ENCODE measurements around the gene PTBP1. TPM values are rescaled to one million over a fixed set of nuclear protein-coding genes. Genes with fewer than 3 reads are reported as not detected.

PTBP1 gene
- total and polyA plus RNA-seq, 2 experiments from 2014 or later, result 178 to 219 TPM

DNA sequence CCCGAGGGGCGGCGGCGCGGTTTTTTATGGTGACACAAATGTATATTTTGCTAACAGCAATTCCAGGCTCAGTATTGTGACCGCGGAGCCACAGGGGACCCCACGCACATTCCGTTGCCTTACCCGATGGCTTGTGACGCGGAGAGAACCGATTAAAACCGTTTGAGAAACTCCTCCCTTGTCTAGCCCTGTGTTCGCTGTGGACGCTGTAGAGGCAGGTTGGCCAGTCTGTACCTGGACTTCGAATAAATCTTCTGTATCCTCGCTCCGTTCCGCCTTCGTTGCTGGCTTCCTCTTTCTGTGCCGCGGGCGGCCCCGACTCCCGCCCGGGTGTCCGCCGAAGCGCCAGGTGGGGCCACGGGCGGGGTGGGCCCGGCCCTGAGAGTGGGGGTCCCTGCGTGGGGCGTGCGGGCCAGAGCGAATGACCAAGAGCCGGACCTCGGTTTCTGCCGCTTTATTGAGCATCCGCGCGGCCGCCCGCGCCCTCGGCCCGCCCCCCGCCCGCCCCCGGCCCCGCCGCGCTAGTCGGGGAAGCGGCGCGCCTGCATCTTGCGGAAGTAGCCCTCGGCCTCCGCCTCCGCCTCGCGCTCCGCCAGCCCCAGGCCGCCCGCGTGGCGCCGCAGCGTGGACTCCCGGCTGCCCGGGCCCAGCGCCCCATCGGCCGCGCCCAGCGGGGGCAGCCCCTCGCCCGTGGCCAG, 14.9 kb downstream of the PTBP1 start:
- Histone ChIP-seq H3K36me3 (replicated peaks; ENCODE audit: insufficient read depth, low read depth) (peaks cover 5% of the 10 kb centered on the region), H4K20me1 (ENCODE audit: insufficient read depth, poor library complexity, severe bottlenecking) (peaks cover 42% of the 10 kb centered on the region), H3K79me2 (peaks cover 25% of the 10 kb centered on the region), H3K4me1 (ENCODE audit: insufficient read depth) (no peaks in the 10 kb centered on the region), H3K9me2 (replicated peaks; ENCODE audit: insufficient read depth) (no peaks in the 10 kb centered on the region), H2AFZ (no peak overlapping the region), H3K27ac (no peak overlapping the region), H3K27me3 (no peaks in the 10 kb centered on the region), H3K4me3 (no peak overlapping the region), H3K4me2 (no peak overlapping the region), H3K9me3 (ENCODE audit: low read depth) (no peaks in the 10 kb centered on the region)
- DNase-seq (ENCODE audit: low spot score), result no peak
- 98% methylated on average over 38 of the region's 80 CpGs for WGBS (ENCODE audit: low lambda C conversion rate, missing lambda C conversion rate)
- no peak for TF ChIP-seq EZH2phosphoT487 (IDR thresholded peaks at IDR 0.05; ENCODE audit: low read depth, severe bottlenecking, unreplicated experiment)

GRCh38 chr19:812747-813218, 15.5 kb downstream of the PTBP1 start:
- Histone ChIP-seq H2AFZ (no peak overlapping the region), H3K9me3 (ENCODE audit: low read depth) (no peaks in the 10 kb centered on the region), H3K4me2 (no peak overlapping the region), H3K27ac (no peak overlapping the region), H3K9me2 (replicated peaks; ENCODE audit: insufficient read depth) (no peaks in the 10 kb centered on the region), H4K20me1 (ENCODE audit: insufficient read depth, poor library complexity, severe bottlenecking) (peaks cover 37% of the 10 kb centered on the region), H3K27me3 (no peaks in the 10 kb centered on the region), H3K4me3 (no peak overlapping the region), H3K4me1 (ENCODE audit: insufficient read depth) (no peaks in the 10 kb centered on the region), H3K36me3 (replicated peaks; ENCODE audit: insufficient read depth, low read depth) (peaks cover 5% of the 10 kb centered on the region), H3K79me2 (peaks cover 19% of the 10 kb centered on the region)
- TF ChIP-seq EZH2 (IDR thresholded peaks at IDR 0.05; ENCODE audit: borderline replicate concordance), result no peak
- TF ChIP-seq EZH2phosphoT487 (IDR thresholded peaks at IDR 0.05; ENCODE audit: low read depth, severe bottlenecking, unreplicated experiment), result no peak
- TF ChIP-seq CTCF (IDR thresholded peaks at IDR 0.05; ENCODE audit: poor library complexity), result no peak
- WGBS (ENCODE audit: low lambda C conversion rate, missing lambda C conversion rate), result over 99% methylated on average over 60 of the region's 72 CpGs
- no peak for DNase-seq (ENCODE audit: low spot score)

DNA sequence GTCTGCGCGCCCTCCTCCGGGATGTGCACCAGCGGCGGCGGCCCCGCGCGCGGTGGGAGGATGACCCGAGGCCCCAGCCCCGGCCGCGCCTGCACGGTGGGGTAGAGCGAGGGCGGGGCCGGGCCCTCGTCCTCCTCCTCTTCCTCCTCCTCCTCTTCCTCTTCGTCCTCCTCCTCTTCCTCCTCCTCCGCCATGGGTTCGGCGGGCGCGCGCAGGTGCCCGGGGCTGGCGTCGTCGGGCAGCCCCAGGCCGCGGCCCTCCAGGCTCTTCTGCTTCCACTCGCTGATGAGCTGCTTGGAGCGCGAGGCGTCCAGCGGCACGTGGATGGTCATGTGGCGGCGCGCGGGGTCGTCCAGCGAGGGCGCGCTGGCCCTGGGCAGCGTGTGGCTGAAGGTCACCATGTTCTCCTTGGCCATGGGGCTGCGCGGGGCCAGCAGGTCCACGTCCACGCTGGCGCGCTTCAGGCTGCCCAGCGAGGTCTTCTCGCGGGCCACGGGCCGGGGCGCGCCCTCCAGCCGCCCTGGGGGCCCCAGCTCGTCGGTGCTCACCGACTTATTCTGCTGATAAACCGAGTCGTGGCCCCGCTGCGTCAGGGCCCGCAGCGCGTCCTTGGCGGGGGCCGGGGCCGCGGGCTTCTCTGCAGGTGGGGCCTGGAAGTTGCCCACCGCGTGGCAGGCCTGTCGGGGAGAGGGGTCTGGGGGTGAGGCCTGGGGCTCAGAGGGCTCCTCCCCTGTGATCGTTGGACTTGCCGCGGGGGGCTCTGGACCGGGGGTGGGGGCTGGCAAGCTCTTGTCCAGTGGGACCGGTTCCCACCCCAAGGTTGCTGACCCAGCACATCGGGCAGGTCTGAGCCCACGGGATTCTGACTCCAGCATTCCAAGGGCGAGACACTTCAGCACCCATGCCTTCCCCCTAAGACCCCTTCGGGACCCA, 16.2 kb downstream of the PTBP1 start:
- TF ChIP-seq EZH2 (IDR thresholded peaks at IDR 0.05; ENCODE audit: borderline replicate concordance) (no peak), EZH2phosphoT487 (IDR thresholded peaks at IDR 0.05; ENCODE audit: low read depth, severe bottlenecking, unreplicated experiment) (no peak), CTCF (IDR thresholded peaks at IDR 0.05; ENCODE audit: poor library complexity) (no peak)
- Histone ChIP-seq H3K27ac (no peak overlapping the region), H3K79me2 (peaks cover 12% of the 10 kb centered on the region), H3K4me1 (ENCODE audit: insufficient read depth) (no peaks in the 10 kb centered on the region), H3K4me2 (no peak overlapping the region), H4K20me1 (ENCODE audit: insufficient read depth, poor library complexity, severe bottlenecking) (peaks cover 30% of the 10 kb centered on the region), H2AFZ (no peak overlapping the region), H3K27me3 (no peaks in the 10 kb centered on the region), H3K4me3 (no peak overlapping the region), H3K9me2 (replicated peaks; ENCODE audit: insufficient read depth) (no peaks in the 10 kb centered on the region), H3K9me3 (ENCODE audit: low read depth) (no peaks in the 10 kb centered on the region), H3K36me3 (replicated peaks; ENCODE audit: insufficient read depth, low read depth) (peaks cover 5% of the 10 kb centered on the region)
- DNase-seq (ENCODE audit: low spot score), result no peak
- 99% methylated on average over 44 of the region's 87 CpGs for WGBS (ENCODE audit: low lambda C conversion rate, missing lambda C conversion rate)
